HG02970 (cell line): ENCODE measurements around the gene PPP1R1C.

ENCODE experiments used
- ATAC-seq: cut with Tn5 transposase; IDR thresholded peaks from one replicate; pipeline ENCODE4 v1.9.1; 2021; ENCODE audit warnings: mild to moderate bottlenecking, moderate library complexity, moderate number of reproducible peaks; ENCODE audit not compliant: unreplicated experiment, low FRiP score

PPP1R1C gene

GRCh38 chr2:181970160-181970794 lies 15.4 kb upstream of the PPP1R1C start:
- ATAC-seq, result no peak

- ATAC-seq, result no peak
These were observed 14.6 kb upstream of the PPP1R1C start for GRCh38 chr2:181971032-181971431.

GRCh38 chr2:181972431-181973170 lies 13.1 kb upstream of the PPP1R1C start:
- ATAC-seq, result no peak

GRCh38 chr2:181973171-181973783 lies 12.4 kb upstream of the PPP1R1C start:
- no peak for ATAC-seq

- no peak for ATAC-seq
These were observed 7.8 kb upstream of the PPP1R1C start for GRCh38 chr2:181977661-181978350.

- no peak for ATAC-seq
These were observed 7.1 kb upstream of the PPP1R1C start for GRCh38 chr2:181978351-181979150.

- ATAC-seq, result no peak
These were observed 1.6 kb upstream of the PPP1R1C start for GRCh38 chr2:181984060-181984459.

GRCh38 chr2:181984814-181985631 lies 630 bp upstream of the PPP1R1C start:
- ATAC-seq, result no peak

GRCh38 chr2:181988154-181988924 lies 2.7 kb downstream of the PPP1R1C start:
- no peak for ATAC-seq

- no peak for ATAC-seq
These were observed 3.4 kb downstream of the PPP1R1C start for GRCh38 chr2:181989099-181989498.

- peak; percentile 88 for ATAC-seq
These were observed 5.7 kb downstream of the PPP1R1C start for GRCh38 chr2:181991171-181991885.

- peak; percentile 86 for ATAC-seq
These were observed 7.1 kb downstream of the PPP1R1C start for GRCh38 chr2:181992776-181993175.

- ATAC-seq, result no peak
These were observed 9.6 kb downstream of the PPP1R1C start for GRCh38 chr2:181995289-181995688.

- ATAC-seq, result no peak
These were observed 12.6 kb downstream of the PPP1R1C start for GRCh38 chr2:181998041-181998835.

- no peak for ATAC-seq
These were observed 13.4 kb downstream of the PPP1R1C start for GRCh38 chr2:181998891-181999654.

GRCh38 chr2:181999911-182000310 lies 14.3 kb downstream of the PPP1R1C start:
- no peak for ATAC-seq
